ENCODE measurements around the gene NPIPB13.
"Not testable (repeated sequence)": the region's sequence is repeated elsewhere in the genome, so short reads cannot be mapped to it uniquely, and the experiment has no call there.

The NPIPB13 gene

DNA sequence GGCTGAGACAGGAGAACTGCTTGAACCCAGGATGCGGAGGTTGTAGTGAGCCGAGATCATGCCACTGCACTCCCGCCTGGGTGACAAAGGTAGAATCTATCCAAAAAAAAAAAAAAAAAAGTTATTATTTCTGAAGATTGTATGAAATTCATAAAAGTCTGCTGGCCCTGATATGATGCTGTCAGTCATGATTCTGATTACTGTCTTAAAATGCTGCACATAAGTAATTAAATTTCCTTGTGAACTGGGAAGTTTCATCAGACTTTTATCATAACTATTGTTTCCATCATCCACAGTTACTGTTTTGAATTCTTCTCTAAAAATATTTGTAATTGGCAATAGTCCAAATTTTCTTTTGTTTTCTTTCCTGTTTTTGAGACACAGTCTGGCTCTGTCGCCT lies at the start of gene NPIPB13:
Gene NPIPB13 (minus strand): TSS at position 101 of the 400 bp plus-strand sequence. CDS start 2,906 bp downstream, outside the sequence.
- FAIRE-seq; DNase-seq (ENCODE audit: low spot score): not testable (repeated sequence)

DNA sequence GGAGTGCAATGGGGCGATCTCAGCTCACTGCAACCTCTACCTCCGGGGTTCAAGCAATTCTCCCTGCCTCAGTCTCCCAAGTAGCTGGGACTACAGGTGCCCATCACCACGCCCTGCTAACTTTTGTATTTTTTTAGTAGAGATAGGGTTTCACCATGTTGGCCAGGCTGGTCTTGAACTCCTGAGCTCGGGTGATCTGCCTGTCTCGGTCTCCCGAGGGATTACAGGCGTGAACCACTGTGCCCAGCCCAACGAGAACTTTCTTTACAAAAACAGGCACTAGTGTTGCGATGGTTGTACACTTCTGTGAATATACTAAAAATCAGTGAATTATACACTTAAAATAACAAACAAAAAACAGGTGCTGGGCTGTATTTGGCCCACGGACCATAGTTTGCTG lies 34.1 kb upstream of the NPIPB13 start:
- FAIRE-seq: not testable (repeated sequence)

DNA sequence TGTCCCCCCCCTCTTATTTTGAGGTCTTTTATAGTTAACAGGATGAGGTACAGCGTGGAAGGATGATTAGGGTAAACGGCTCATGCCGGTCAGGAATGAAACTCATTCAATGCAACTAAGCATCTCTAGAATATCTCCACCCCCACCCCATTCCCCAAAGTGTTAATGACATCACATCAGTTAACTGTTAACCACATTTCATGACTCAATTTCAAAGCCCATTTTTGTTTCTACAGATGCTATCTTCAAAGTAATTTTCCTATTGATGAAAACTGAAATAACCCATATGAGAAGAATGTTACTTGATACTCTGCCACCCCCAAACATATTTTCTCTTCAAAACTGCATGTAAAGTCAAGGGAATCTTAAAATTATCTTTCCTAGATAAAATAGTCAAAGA lies 30.2 kb upstream of the NPIPB13 start:
- FAIRE-seq; DNase-seq (ENCODE audit: low spot score): not testable (repeated sequence)

More for the DNA sequence above, 34.1 kb upstream of the NPIPB13 start:
- DNase-seq (ENCODE audit: low spot score): not testable (repeated sequence)

DNA sequence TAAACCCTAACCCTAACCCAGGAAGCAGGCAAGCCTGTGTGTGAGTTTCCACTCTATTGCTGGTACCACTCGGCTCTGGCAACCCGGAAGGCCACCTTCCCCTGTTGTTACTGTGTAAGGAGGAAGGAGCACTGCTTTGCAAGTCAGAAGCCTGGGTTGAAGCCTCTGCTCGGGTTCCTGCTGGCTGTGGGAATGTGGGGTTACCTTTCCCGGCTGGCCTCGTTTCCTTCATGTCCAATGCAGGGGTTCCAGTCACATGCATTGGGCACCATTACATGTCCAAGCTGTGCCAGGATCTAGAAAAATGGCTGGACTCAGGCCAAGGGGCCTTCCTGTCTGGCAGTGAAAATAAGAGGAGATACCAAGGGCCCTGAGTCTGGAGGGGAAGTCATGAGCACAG lies 31.2 kb downstream of the NPIPB13 start:
- DNase-seq (ENCODE audit: low spot score); FAIRE-seq: not testable (repeated sequence)

DNA sequence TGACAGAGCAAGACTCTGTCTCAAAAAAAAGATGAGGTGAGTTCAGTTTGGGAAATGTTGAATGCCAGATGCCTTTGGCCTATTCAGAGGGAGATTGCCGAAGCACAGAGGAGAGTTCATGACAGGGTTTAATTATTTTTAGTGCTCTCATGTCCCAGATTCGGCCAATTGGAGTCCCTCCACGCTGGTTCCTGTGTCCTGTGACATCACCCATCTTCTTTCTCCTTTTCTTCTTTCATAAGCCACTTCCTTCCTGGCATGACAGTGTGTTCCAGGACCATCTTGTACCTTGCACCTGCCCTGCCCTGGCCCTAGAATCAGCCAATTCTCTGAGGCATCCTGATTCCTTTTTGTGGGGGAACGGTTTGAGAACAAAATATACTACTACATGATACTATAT lies 36.9 kb downstream of the NPIPB13 start:
- FAIRE-seq; DNase-seq (ENCODE audit: low spot score): not testable (repeated sequence)

DNA sequence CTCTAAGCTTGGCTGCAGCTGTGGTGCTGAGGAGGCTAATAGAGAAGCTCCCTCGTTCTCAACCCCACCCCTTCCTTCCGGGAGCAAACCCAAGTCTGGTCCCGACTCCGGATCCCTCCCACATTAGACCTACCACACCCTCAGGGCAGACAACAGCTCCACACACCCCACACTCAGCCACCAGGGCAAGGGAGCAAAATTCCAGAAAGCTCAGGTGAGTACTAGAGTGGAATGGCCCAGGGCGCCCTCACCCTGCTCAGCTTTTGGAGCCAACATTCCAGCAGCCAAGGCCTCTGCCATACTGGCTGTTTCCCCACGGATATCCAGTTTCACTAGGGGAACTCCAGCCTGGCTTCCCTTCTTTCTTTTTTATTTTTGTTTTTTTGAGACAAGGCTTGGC lies 39.2 kb downstream of the NPIPB13 start:
- not testable (repeated sequence) for DNase-seq (ENCODE audit: low spot score); FAIRE-seq

DNA sequence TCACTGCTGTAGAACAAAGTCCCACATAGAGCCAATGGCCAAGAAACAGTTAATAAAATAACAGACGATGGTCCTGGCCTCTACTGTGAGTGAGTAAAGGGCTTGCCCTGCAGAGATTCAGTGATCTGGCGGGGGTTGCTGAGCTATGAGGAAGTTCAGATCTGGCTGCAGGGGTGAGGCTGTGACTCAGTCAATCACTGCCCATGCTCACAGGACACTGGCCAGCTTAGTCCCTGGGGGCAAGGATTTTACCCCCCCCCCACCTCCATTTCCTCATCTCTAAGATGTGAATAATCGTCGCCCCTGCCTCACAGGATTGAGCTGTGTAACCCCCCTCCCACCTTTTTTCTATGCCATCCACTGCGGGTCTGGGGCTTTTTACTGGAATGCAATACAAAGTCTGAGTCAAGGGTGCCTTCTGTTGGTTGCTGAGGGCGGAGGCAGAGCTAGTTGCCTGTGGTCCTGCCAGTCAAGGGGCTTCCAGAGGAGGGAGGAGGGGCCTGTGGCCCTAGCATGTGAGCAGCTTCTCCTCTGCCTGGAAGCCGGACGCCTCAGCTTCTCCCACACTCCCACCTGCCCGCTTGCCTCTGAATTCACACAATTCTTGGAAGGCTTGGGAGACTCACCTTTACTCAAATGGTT lies 41.1 kb downstream of the NPIPB13 start:
- peak; percentile 74 for FAIRE-seq
- not testable (repeated sequence) for DNase-seq (ENCODE audit: low spot score)

DNA sequence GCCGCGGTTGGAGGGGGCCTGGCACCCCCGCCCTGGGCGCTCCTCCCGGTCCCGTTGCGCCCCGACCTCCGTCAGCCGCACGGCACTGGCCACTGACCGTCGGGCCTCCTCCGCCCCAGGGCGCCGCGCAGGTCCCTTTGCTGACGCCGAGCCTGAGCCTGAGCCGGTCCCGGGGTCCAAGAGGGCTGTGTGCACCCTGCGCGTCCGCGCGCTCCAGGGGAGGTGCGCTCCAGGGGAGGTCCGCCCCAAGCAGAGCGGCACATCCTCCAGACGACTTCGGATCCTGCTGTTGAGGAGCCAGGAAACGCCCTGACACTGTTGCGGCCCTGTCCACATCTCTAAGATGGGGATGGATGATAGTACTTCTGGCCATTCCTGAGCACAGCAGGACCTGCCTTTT lies 42.0 kb downstream of the NPIPB13 start:
- not testable (repeated sequence) for FAIRE-seq; DNase-seq (ENCODE audit: low spot score)

DNA sequence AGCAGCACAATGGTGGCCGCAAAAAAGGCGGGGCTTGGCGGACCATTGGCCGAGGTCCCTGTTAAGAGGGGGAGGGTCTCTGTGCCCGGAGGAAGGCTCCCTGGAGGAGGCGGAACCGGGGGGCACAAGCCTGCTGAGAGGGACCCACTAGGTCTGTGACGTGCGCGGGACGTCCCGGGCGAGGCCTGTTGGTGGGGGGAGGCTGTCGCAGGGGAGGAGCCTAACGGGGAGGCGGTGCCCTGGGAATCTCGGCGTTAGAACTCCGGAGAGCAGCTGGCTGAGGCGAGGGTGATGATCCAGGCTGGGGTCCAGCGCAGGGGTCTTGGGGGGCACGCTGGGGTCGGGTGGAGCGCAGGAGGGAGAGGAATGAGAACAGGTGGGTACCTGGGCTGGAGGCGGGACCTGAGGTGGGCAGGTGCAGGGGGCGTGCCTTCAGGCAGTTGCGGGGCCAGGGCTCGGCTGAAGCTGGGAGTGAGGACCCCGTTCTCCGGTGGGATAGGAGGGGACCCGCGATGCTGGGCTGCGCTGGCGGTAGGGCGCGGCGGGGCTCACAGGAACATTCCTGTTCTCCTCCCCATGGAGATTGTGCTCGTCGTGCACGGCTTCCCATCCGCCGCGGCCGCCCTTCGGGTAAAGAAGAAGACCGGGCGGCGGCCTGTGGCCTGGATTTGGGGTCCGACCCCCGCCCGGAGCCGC lies 42.6 kb downstream of the NPIPB13 start:
- FAIRE-seq; DNase-seq (ENCODE audit: low spot score): not testable (repeated sequence)

DNA sequence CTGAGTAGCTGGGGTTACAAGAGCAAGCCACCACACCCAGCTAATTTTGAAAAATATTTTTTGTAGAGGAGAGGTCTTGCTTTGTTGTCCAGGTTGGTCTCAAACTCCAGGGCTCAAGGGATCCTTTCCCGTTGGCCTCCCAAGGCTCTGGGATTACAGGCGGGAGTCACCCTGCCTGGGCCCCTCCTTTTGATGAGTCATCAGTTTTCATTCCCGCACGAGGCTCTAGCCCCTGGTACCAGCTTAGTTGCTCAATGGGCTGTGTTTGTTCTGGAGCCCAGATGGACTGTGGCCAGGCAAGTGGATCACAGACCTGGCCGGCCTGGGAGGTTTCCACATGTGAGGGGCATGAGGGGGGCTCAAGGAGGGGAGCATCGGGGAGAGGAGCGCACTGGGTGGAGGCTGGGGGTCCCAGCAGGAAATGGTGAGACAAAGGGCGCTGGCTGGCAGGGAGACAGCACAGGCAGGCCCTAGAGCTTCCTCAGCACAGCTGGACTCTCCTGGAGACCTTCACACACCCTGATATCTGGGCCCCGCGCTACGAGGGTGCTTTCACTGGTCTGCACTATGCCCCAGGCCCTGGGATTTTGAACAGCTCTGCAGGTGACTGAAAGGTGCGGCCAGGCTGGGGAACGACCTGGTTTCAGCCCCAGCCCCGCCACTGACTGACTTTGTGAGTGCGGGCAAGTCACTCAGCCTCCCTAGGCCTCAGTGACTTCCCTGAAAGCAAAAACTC lies 48.5 kb downstream of the NPIPB13 start:
- not testable (repeated sequence) for DNase-seq (ENCODE audit: low spot score)
- FAIRE-seq: peak; percentile 58

DNA sequence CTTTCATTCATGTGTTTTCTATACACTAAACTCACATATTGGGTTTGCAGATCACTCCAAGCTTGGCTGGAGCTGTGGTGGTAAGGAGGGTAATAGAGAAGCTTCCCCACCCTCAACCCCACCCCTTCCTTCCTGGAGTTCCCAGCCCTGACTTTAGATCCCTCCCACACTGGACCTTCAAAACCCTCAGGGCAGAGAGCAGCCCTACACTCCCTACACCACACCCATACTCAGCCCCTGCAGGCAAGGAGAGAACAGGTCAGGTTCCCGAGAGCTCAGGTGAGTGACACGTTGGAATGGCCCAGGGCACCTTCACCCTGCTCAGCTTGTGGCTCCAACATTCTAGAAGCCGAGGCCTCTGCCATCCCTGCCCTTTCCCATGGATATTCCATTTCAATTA lies 49.2 kb downstream of the NPIPB13 start, which contains the start of gene SULT1A3:
Gene SULT1A3 (plus strand): TSS at position 207 of the 400 bp plus-strand sequence. CDS start 1,474 bp downstream, outside the sequence.
- not testable (repeated sequence) for FAIRE-seq; DNase-seq (ENCODE audit: low spot score)
